Breast epithelium (tissue), 4 donors: ENCODE results near the gene SPPL3. TPM values are rescaled to one million over a fixed set of nuclear protein-coding genes. Genes with fewer than 3 reads are reported as not detected.

Experiments used
- DNase-seq, 2 donors: peaks; one replicate each; pipeline ENCODE4 v3.0.0-alpha.2; 2019; ENCODE audit warnings: low spot score in 2 of 2
- H3K27ac ChIP-seq, 2 donors: fragments of 200-600 bp; sonication (generic) in 1 of 2; one replicate each; pipeline ENCODE4 v1.5.1; 2016 to 2019; ENCODE audit warnings: mild to moderate bottlenecking in 1 of 2
- H3K27me3 ChIP-seq, 2 donors: fragments of 200-600 bp; sonication (generic) in 1 of 2; one replicate each; pipeline versions ENCODE4 v1.5.1 to v1.6.0; 2017 to 2019; ENCODE audit warnings: control low read depth in 1 of 2, mild to moderate bottlenecking in 1 of 2
- H3K36me3 ChIP-seq: fragments of 200-600 bp; one replicate; pipeline ENCODE4 v1.5.1; 2019
- H3K4me1 ChIP-seq, 2 donors: fragments of 200-600 bp; sonication (generic); one replicate each; pipeline ENCODE4 v1.5.1; 2016 to 2019; ENCODE audit warnings: control low read depth in 1 of 2
- H3K4me3 ChIP-seq, 3 donors: fragments of 200-600 bp; sonication (generic); 1 replicate in 2 of 3; 2 replicates in 1 of 3; pipeline ENCODE4 v1.5.1; 2016 to 2019; ENCODE audit warnings: mild to moderate bottlenecking in 3 of 3, moderate library complexity in 2 of 3
- H3K9me3 ChIP-seq, 2 donors: fragments of 200-600 bp; sonication (generic) in 1 of 2; one replicate each; pipeline ENCODE4 v1.5.1; 2016 to 2019; ENCODE audit warnings: control low read depth in 1 of 2
- CTCF ChIP-seq, 3 donors: fragments of 450-650 bp; IDR thresholded peaks; one replicate each; pipeline ENCODE4 v1.5.1; 2016 to 2017; ENCODE audit warnings: antibody characterized with exemption in 3 of 3, mild to moderate bottlenecking in 3 of 3, moderate library complexity in 3 of 3
- POLR2A ChIP-seq: fragments of 450-650 bp; IDR thresholded peaks from one replicate; pipeline ENCODE4 v1.6.1; 2016; ENCODE audit warnings: antibody characterized with exemption, mild to moderate bottlenecking, moderate library complexity
- POLR2AphosphoS5 ChIP-seq, 3 donors: sonication (generic); formaldehyde crosslinking; IDR thresholded peaks; one replicate each; pipeline ENCODE4 v1.6.1; 2017; ENCODE audit warnings: antibody characterized with exemption in 3 of 3
- intact Hi-C: fragments of 100-400 bp; cut with DNase I; formaldehyde crosslinking; loops from one replicate; pipeline ENCODE4 v1.15.1; 2023; ENCODE audit warnings: low total_unique reads
- total RNA-seq, 3 donors: library from RNA; depleted of rRNA; stranded (reverse); fragments of >200 nt; gene quantifications; one replicate each; pipeline ENCODE4 v1.1.0, GENCODE V29; 2016

The SPPL3 gene
- total RNA-seq, 3 donors from 2014 or later = 19.0 to 27.1 (median 22.0) TPM

GRCh38 chr12:120751389-120751788 is 152.8 kb downstream of the SPPL3 start:
- no peak overlapping the region for H3K27ac ChIP-seq
- no peaks in the 10 kb centered on the region for H3K9me3 ChIP-seq
- TF ChIP-seq CTCF (IDR thresholded peaks at IDR 0.05) = no peak
- no peak for TF ChIP-seq POLR2AphosphoS5 (IDR thresholded peaks at IDR 0.05)
- TF ChIP-seq POLR2A = no peak
- DNase-seq = no peak
- H3K36me3 ChIP-seq = no peaks in the 10 kb centered on the region
- intact Hi-C loops = no loop called here
- no peak overlapping the region for H3K4me3 ChIP-seq
- no peaks in the 10 kb centered on the region for H3K27me3 ChIP-seq
- no peaks in the 10 kb centered on the region for H3K4me1 ChIP-seq

GRCh38 chr12:120750806-120751205 is 153.4 kb downstream of the SPPL3 start:
- no peak overlapping the region for H3K27ac ChIP-seq
- H3K27me3 ChIP-seq = no peaks in the 10 kb centered on the region
- H3K4me3 ChIP-seq = no peak overlapping the region
- H3K36me3 ChIP-seq = no peaks in the 10 kb centered on the region
- no peak for DNase-seq
- TF ChIP-seq POLR2AphosphoS5 (IDR thresholded peaks at IDR 0.05) = no peak
- no peaks in the 10 kb centered on the region for H3K4me1 ChIP-seq
- intact Hi-C loops = no loop called here
- no peaks in the 10 kb centered on the region for H3K9me3 ChIP-seq

- no peaks in the 10 kb centered on the region for H3K36me3 ChIP-seq
- TF ChIP-seq CTCF (IDR thresholded peaks at IDR 0.05) = no peak
- no peak for TF ChIP-seq POLR2AphosphoS5 (IDR thresholded peaks at IDR 0.05)
- no peak for TF ChIP-seq POLR2A
- H3K27me3 ChIP-seq = no peaks in the 10 kb centered on the region
- H3K27ac ChIP-seq = no peak overlapping the region
- no peak for DNase-seq
- intact Hi-C loops = no loop called here
- no peaks in the 10 kb centered on the region for H3K9me3 ChIP-seq
- no peaks in the 10 kb centered on the region for H3K4me1 ChIP-seq
- H3K4me3 ChIP-seq = no peak overlapping the region
Measured at GRCh38 chr12:120749256-120749655, 154.9 kb downstream of the SPPL3 start.

GRCh38 chr12:120748242-120748641 is 155.9 kb downstream of the SPPL3 start:
- Histone ChIP-seq H3K4me3 (no peak overlapping the region), H3K27ac (no peak overlapping the region), H3K27me3 (no peaks in the 10 kb centered on the region), H3K9me3 (no peaks in the 10 kb centered on the region), H3K4me1 (no peaks in the 10 kb centered on the region), H3K36me3 (no peaks in the 10 kb centered on the region)
- intact Hi-C loops = no loop called here
- no peak for TF ChIP-seq POLR2AphosphoS5 (IDR thresholded peaks at IDR 0.05)
- TF ChIP-seq CTCF (IDR thresholded peaks at IDR 0.05) = no peak
- TF ChIP-seq POLR2A = no peak
- DNase-seq = no peak

- intact Hi-C loops = no loop called here
- H3K27me3 ChIP-seq = no peaks in the 10 kb centered on the region
- TF ChIP-seq POLR2AphosphoS5 (IDR thresholded peaks at IDR 0.05) = no peak
- no peak for TF ChIP-seq POLR2A
- TF ChIP-seq CTCF (IDR thresholded peaks at IDR 0.05) = no peak
- no peaks in the 10 kb centered on the region for H3K4me1 ChIP-seq
- no peak for DNase-seq
- H3K4me3 ChIP-seq = no peak overlapping the region
- no peak overlapping the region for H3K27ac ChIP-seq
- H3K36me3 ChIP-seq = no peaks in the 10 kb centered on the region
- no peaks in the 10 kb centered on the region for H3K9me3 ChIP-seq
Measured at GRCh38 chr12:120744922-120745493, 159.2 kb downstream of the SPPL3 start.
